ENCODE data around the gene ABI2.

The ABI2 gene

DNA sequence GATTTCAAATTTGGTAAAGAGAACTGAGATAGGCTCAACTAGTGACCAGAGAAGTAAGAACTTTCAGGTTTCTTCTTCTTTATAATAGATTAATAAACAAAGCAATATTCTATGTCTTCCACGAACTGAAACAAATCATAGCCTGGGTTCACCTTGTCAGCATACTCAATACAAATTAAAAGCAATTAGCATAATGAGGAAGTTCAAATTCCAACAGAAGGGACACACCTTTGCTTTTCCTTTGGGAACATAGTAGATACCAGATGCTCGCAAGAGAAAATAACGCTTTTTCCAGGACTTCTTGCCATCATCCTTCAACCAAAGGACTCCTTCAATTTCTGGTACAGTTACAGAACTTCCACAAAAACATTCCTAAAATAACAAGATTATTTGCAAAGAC is 127.0 kb downstream of the ABI2 start:
- no peak overlapping the region for H3K4me3 ChIP-seq (ENCODE audit: low read length)

DNA sequence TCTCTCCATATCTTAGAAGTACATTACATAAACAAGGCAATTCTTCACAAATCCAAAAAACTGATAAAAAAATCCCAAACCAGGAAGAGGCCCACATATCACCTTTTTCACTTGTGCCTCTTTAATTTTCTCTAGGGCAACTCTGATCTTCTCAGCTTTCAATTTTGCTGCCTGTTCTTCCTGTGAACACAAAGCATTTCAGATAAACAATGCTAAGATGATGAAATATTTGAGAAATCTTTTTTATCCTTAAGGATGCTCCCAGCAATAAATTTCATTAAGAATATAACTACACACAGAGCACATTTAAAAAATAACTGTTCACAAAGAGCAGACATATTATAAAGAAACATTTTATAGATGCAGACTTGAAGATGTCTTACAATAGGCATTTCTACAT is 133.6 kb downstream of the ABI2 start:
- TF ChIP-seq ZNF274 (IDR thresholded peaks at IDR 0.05; ENCODE audit: low read depth, low read length): no peak
- H3K4me3 ChIP-seq (ENCODE audit: low read length): no peak overlapping the region

More for the DNA sequence above, 127.0 kb downstream of the ABI2 start:
- no peak for TF ChIP-seq ZNF274 (IDR thresholded peaks at IDR 0.05; ENCODE audit: low read depth, low read length)

DNA sequence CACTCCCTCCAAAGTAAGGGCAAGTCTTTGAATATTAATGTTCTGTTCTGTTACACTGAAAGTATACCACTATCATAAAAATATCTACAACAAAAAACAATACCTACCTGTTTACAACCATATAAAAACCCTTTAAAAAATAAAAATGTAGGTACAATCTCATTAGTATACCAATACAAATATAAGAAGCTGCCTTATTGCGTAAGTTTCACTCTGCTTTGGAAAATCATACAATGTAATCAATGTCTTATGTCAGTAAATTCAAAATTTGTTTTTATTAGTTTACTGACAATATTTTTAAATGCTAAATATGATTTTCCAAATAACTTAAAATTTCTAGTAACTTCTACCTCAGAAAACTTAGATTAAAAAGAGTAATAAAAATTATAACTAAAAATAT is 134.1 kb downstream of the ABI2 start:
- H3K4me3 ChIP-seq (ENCODE audit: low read length): no peak overlapping the region
- TF ChIP-seq ZNF274 (IDR thresholded peaks at IDR 0.05; ENCODE audit: low read depth, low read length): no peak

DNA sequence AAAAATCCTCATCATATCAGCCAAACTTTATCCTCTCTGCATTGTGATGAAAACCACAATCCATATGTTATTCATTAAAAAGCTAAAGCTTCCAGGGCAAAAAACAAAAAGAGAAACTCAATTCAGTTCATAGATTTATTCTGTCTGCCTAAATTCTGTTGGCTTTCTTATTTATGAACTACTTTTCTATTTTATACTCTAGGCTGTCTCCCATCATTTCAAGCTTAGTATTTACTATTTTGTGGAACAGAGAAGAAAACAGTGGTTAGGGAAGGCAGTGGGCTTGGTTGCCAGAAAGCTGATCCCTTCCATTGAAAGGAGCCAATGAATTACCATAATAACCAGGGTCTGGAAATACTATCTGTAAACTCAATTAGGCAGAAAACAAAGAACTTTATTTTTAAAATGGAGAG is 135.1 kb downstream of the ABI2 start:
- no peak overlapping the region for H3K4me3 ChIP-seq (ENCODE audit: low read length)
- no peak for TF ChIP-seq ZNF274 (IDR thresholded peaks at IDR 0.05; ENCODE audit: low read depth, low read length)

DNA sequence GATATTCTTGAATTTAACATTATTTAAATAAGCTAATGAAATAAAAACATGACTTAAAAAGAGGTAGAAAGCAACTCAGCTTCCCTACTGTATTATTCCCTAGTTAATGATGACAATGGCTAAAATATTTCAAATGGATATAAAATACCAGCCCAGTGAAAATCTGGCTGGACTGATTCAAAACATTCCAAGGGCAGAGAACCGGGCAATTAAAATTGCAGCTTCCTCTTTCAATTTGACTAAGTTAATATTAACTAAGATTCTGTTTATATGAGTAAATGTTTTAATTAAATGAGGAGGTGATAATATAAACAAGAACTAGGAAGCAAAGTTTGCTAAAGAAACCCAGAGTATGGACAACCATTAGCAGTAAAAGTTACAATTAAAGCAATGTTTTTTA is 141.4 kb downstream of the ABI2 start:
- no peak for TF ChIP-seq ZNF274 (IDR thresholded peaks at IDR 0.05; ENCODE audit: low read depth, low read length)
- H3K4me3 ChIP-seq (ENCODE audit: low read length): no peak overlapping the region

DNA sequence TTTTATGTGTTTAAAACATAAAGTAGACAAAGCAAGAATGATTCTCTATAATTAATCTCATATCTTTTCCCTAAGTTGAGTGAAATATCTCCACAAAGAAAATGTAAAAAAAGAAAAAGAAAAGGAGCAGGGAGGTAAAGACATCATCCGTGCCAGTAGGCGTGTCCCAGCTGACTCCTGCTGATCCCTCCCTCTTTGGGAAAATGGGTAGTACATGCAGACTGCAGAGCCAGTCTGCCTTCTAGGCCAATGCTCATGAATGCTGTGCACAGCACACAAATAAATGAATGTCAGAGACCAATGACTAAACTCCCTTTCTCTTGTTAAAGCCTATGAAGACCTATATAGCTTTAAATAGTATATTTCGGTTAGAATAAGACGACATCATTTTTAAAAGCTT is 142.2 kb downstream of the ABI2 start:
- TF ChIP-seq ZNF274 (IDR thresholded peaks at IDR 0.05; ENCODE audit: low read depth, low read length): no peak
- H3K4me3 ChIP-seq (ENCODE audit: low read length): no peak overlapping the region

DNA sequence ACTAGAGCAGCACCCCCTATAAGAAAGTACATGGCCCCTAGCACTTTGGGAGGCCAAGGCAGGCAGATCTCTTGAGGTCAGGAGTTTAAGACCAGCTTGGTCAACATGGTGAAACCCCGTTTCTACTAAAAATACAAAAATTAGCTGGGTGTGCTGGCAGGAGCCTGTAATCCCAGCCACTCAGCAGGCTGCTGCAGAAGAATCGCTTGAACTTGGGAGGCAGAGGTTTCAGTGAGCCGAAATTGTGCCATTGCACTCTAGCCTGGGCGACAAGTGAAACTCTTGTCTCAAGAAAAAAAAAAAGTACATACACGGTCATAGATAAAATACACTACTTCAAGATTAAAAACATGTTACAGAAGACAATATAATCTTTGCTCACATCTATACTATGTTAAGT is 143.1 kb downstream of the ABI2 start:
- TF ChIP-seq ZNF274 (IDR thresholded peaks at IDR 0.05; ENCODE audit: low read depth, low read length): no peak
- H3K4me3 ChIP-seq (ENCODE audit: low read length): no peak overlapping the region

DNA sequence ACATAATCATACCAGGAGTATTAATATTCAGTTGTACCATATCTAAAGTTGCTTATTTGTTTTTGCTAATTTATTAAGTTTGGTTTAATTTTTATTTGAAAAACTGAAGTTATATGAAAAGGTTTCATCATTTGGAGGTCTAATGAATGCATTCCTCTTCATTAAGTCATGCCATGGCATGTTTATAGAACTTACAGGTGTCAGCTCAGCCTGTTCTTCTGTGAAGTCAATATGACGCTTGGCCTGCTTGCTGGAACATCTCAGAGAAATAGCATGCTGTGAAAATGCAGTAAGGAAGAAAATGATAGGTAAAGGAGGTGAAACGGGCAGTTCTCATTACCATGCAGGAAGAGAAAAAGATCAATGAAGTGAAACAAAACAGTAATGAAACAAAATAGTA is 148.7 kb downstream of the ABI2 start:
- H3K4me3 ChIP-seq (ENCODE audit: low read length): no peak overlapping the region
- TF ChIP-seq ZNF274 (IDR thresholded peaks at IDR 0.05; ENCODE audit: low read depth, low read length): no peak

DNA sequence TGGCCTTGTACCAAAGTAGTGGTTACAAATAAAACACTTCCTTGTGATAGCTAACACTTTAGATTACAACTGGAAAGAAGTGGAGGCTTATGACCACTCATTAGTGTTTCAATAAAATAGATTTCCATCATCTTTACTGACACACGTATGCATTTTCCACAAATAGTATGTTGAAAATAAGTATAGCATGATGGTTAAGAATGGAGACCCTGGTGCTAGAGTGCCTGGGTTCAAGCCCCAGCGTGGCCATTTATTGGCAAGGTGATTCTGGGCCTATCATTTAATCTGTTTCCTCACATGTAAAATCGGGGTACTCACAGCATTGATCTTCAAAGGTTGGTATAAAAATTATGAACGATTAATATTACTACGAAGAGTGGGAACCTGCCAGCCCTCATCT is 152.4 kb downstream of the ABI2 start:
- no peak for TF ChIP-seq ZNF274 (IDR thresholded peaks at IDR 0.05; ENCODE audit: low read depth, low read length)
- no peak overlapping the region for H3K4me3 ChIP-seq (ENCODE audit: low read length)

DNA sequence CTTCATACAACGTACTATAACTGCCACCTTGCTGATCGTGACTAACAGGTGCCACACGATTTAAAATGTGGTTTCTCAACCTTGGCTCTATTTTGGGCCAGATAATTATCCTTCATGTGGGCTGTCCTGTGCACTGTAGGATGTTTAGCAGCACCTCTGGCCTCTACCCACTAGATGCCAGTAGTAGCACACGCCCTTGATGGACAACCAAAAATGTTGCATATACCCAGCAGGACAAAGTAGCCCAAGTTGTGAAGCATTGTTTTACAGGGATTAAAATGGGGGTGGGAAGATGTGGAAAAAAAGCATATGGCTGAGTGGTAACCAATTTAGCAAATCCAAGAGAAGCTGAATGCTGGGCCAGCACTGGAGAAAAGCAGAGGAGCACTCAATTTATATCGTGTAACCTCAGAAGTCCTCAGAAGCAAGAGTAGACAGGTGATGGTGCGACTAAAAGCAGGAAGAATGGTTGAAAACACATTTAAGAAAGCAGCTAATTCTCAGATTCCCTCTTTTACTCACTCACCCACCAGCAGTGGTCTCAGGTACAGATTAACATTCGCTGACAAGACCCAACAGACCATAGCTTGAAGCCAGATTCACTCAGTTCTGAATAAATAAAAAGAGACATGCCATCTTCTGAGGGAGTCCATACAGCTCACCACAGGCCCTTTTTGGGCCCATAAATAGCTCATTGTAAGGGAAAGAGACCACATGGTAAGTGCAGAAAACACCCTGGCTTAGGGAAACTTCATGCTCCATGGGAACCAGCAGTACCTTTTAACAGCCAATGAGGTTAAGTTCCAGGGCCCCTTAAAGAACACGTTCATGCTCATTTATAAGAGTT is 156.3 kb downstream of the ABI2 start:
- TF ChIP-seq ZNF274 (IDR thresholded peaks at IDR 0.05; ENCODE audit: low read depth, low read length): no peak
- H3K4me3 ChIP-seq (ENCODE audit: low read length): no peak overlapping the region

DNA sequence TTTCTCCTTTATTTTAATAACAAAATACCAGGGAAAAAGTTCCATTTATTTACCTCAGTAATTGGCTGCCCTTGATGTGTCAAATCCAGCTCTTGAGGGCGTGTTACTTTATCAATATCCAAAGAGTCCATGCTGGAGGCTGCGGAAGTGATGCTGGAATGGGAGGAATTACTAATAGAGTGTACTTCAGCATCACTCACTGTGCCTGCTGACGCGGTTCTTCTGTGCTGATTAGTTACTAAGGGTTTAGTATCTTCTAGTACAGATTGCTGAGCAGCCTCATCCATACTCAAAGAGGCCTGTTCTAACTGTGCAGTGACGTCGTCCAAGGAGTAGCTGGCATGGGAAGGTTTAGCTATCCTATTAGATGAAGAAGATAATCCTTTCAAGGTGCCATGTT is 161.3 kb downstream of the ABI2 start:
- H3K4me3 ChIP-seq (ENCODE audit: low read length): no peak overlapping the region
- no peak for TF ChIP-seq ZNF274 (IDR thresholded peaks at IDR 0.05; ENCODE audit: low read depth, low read length)

DNA sequence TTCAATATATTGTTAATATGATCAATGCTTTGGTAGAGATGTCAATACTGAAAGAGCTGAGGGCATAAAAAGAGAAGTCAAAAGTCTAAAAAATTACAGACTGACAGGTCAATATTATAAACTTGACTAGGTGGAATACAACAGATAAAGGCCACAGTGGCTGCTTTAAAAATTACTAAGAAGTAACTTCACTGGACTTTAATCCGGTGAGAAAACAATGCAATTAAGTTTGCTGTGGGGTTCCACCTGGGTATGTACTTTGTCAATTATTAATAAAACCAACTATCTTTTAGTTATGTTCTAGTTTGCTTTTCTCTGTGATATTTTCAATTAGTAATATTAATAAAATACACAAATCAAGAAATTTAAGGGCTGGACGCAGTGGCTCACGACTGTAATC is 162.2 kb downstream of the ABI2 start:
- no peak for TF ChIP-seq ZNF274 (IDR thresholded peaks at IDR 0.05; ENCODE audit: low read depth, low read length)
- H3K4me3 ChIP-seq (ENCODE audit: low read length): no peak overlapping the region

DNA sequence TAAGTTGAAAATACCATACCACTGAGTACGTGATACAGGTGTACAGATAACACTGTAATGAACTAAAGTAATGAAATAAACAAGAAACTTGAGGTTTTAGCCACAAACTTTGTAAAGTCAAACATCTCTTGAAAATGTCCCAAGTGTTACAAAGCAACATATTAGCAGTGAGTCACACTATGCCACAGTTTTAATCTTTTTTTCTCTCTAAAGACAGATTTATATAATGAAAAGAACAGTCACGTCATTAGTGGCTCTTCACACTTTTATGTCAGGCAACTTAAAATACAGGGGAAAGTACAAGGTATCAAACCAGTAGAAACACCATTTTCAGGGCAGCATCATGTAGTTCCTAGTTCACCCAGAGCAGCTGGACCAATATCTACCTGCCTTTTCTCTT is 164.8 kb downstream of the ABI2 start:
- no peak for TF ChIP-seq ZNF274 (IDR thresholded peaks at IDR 0.05; ENCODE audit: low read depth, low read length)
- H3K4me3 ChIP-seq (ENCODE audit: low read length): no peak overlapping the region

All from GM08714 (cell line).